HepG2 (cell line): ENCODE data around the gene HYAL2. TPM values are rescaled to one million over a fixed set of nuclear protein-coding genes. Genes with fewer than 3 reads are reported as not detected.

Experiments used
- ATAC-seq: fragments of 200-7000 bp; cut with Tn5 transposase; 3 replicates; pipeline ENCODE4 v1.9.1; 2020; ENCODE audit warnings: mild to moderate bottlenecking, moderate library complexity
- BruUV-seq: library from RNA; stranded (reverse); fragments of 400-500 nt; replicated peaks from 2 replicates; lab custom pipeline; 2021; lab: Mats Ljungman, UMichigan
- CTCF ChIA-PET: fragments of 300-600 bp; formaldehyde crosslinking; extraction: SDS; loops from one replicate; lab custom pipeline; 2021; ENCODE audit warnings: low total read pairs, inconsistent platforms, low intra/inter-chr PET ratio; lab: Yijun Ruan, JAX
- POLR2A ChIA-PET: fragments of 350-600 bp; sonication (Branson Sonifier 250); formaldehyde crosslinking; loops from one replicate; lab custom pipeline; 2020; ENCODE audit warnings: antibody characterized with exemption, inconsistent platforms; lab: Yijun Ruan, JAX
- DNase-seq: peaks from one replicate; pipeline ENCODE4 v3.0.0-alpha.2; 2015; ENCODE audit warnings: low spot score
- FAIRE-seq: peaks from 3 replicates; lab custom pipeline; 2011; peaks lifted over from hg19 to GRCh38; lab: Jason Lieb, UNC
- H2AFZ ChIP-seq: one replicate; pipeline ENCODE4 v1.6.1; 2011; ENCODE audit warnings: low read length, inconsistent platforms
- H3K27ac ChIP-seq: fragments of 300-600 bp; 3 replicates; pipeline ENCODE4 v1.8.0; 2011; ENCODE audit warnings: mixed run types, mild to moderate bottlenecking, mixed read lengths, low read length, inconsistent platforms; ENCODE audit not compliant: insufficient read depth; ENCODE audit errors: extremely low read length
- H3K27me3 ChIP-seq, 2 experiments: fragments of 200-600 bp in 1 of 2; 2 replicates in 1 of 2; 3 replicates in 1 of 2; pipeline versions ENCODE4 v1.6.0 to v1.8.0; 2011; ENCODE audit warnings: low read length in 2 of 2, mild to moderate bottlenecking in 2 of 2, moderate library complexity in 2 of 2, inconsistent platforms in 1 of 2; ENCODE audit not compliant: insufficient read depth in 2 of 2, control insufficient read depth in 1 of 2
- H3K36me3 ChIP-seq, 2 experiments: fragments of 200-600 bp in 1 of 2; replicated peaks in 1 of 2; 2 replicates in 1 of 2; 3 replicates in 1 of 2; pipeline versions ENCODE4 v1.5.1 to v1.8.0; 2011; ENCODE audit warnings: low read length in 2 of 2, inconsistent platforms in 1 of 2; ENCODE audit not compliant: insufficient read depth in 2 of 2, control insufficient read depth in 1 of 2
- H3K4me1 ChIP-seq: 2 replicates; pipeline ENCODE4 v1.5.1; 2012; ENCODE audit warnings: low read length, inconsistent platforms; ENCODE audit not compliant: insufficient read depth
- H3K4me2 ChIP-seq: 2 replicates; pipeline ENCODE4 v1.6.0; 2011; ENCODE audit warnings: low read depth, low read length, inconsistent platforms
- H3K4me3 ChIP-seq, 3 experiments: fragments of 200-600 bp in 1 of 3; sonication (generic), shearing (Covaris generic) in 1 of 3; replicated peaks in 1 of 3; 2 replicates each; pipeline ENCODE4 v1.5.1; 2011 to 2016; ENCODE audit warnings: low read length in 3 of 3, inconsistent platforms in 2 of 3, low read depth in 2 of 3, mild to moderate bottlenecking in 2 of 3, control low read depth in 1 of 3, mixed read lengths in 1 of 3; ENCODE audit not compliant: insufficient read depth in 1 of 3
- H3K79me2 ChIP-seq: one replicate; pipeline ENCODE4 v1.6.1; 2011; ENCODE audit warnings: low read length, inconsistent platforms; ENCODE audit not compliant: insufficient read depth
- H3K9ac ChIP-seq: 2 replicates; pipeline ENCODE4 v1.6.0; 2011; ENCODE audit warnings: mild to moderate bottlenecking, low read depth, low read length, inconsistent platforms; ENCODE audit not compliant: insufficient read depth
- H3K9me3 ChIP-seq: 2 replicates; pipeline ENCODE4 v1.5.1; 2012; ENCODE audit warnings: mild to moderate bottlenecking, low read length
- H4K20me1 ChIP-seq: 2 replicates; pipeline ENCODE4 v1.6.0; 2011; ENCODE audit warnings: inconsistent platforms, mild to moderate bottlenecking, low read length, moderate library complexity; ENCODE audit not compliant: insufficient read depth
- HNF4G ChIP-seq, 2 experiments: sonication (generic) in 1 of 2; formaldehyde crosslinking in 1 of 2; IDR thresholded peaks; 2 replicates each; pipeline versions ENCODE4 v1.4.0 to v1.6.1; 2011 to 2020; ENCODE audit warnings: borderline replicate concordance in 2 of 2, low read depth in 2 of 2, mild to moderate bottlenecking in 2 of 2, low read length in 1 of 2, missing genetic modification reagents in 1 of 2, moderate library complexity in 1 of 2
- NFATC3 ChIP-seq: sonication (generic); formaldehyde crosslinking; IDR thresholded peaks from 2 replicates; pipeline ENCODE4 v1.5.1; 2020; ENCODE audit warnings: mild to moderate bottlenecking, missing genetic modification reagents
- RARA ChIP-seq: IDR thresholded peaks from 2 replicates; pipeline ENCODE4 v1.6.1; 2016; ENCODE audit warnings: missing genetic modification reagents, missing compliant biosample characterization
- SAFB2 ChIP-seq: sonication (generic); formaldehyde crosslinking; IDR thresholded peaks from 2 replicates; pipeline ENCODE4 v1.5.1; 2020; ENCODE audit warnings: missing genetic modification reagents, low read depth, mild to moderate bottlenecking, borderline replicate concordance
- SALL1 ChIP-seq: sonication (generic); formaldehyde crosslinking; IDR thresholded peaks from 2 replicates; pipeline ENCODE4 v1.8.0; 2022; ENCODE audit warnings: mild to moderate bottlenecking, missing genetic modification reagents
- ZNF333 ChIP-seq: sonication (generic); formaldehyde crosslinking; IDR thresholded peaks from 2 replicates; pipeline ENCODE4 v1.4.0; 2020; ENCODE audit warnings: mild to moderate bottlenecking, missing genetic modification reagents, borderline replicate concordance
- ZNF34 ChIP-seq: sonication (generic); formaldehyde crosslinking; IDR thresholded peaks from 2 replicates; pipeline ENCODE4 v1.4.0; 2020; ENCODE audit warnings: mild to moderate bottlenecking, missing genetic modification reagents, borderline replicate concordance
- ZNF496 ChIP-seq: sonication (generic); formaldehyde crosslinking; IDR thresholded peaks from 2 replicates; pipeline ENCODE4 v1.8.1; 2023; ENCODE audit warnings: mild to moderate bottlenecking, moderate library complexity, missing genetic modification reagents; ENCODE audit not compliant: insufficient replicate concordance
- ZNF784 ChIP-seq: sonication (generic); formaldehyde crosslinking; IDR thresholded peaks from 2 replicates; pipeline ENCODE4 v1.5.1; 2020; ENCODE audit warnings: missing genetic modification reagents, mild to moderate bottlenecking, borderline replicate concordance
- WGBS: methylation state at CpG from one replicate; pipeline ENCODE4 v1.1.6; 2017; ENCODE audit warnings: low lambda C conversion rate; 5-methylcytosine and 5-hydroxymethylcytosine counted together
- in situ Hi-C: cut with HindIII; loops from 2 replicates; pipeline ENCODE4 v1.10.0; 2017; ENCODE audit warnings: low pct_unique_long_range_greater_than_20kb; ENCODE audit not compliant: extremely low pct_ligation_motif_present
- intact Hi-C: fragments of 100-400 bp; cut with micrococcal nuclease; formaldehyde crosslinking; loops from one replicate; pipeline ENCODE4 v1.10.0; 2022; ENCODE audit not compliant: unreplicated experiment
- polyA plus RNA-seq, 8 experiments: library from polyadenylated mRNA; depleted of rRNA in 3 of 8; stranded (reverse) in 7 of 8; unstranded in 1 of 8; fragments of >200 nt; fragmentation: Illumina TruSeq in 4 of 8; extraction: Trizol in 4 of 8; gene quantifications; 2 replicates each; pipeline versions ENCODE4 v1.2.1 to v1.2.3, GENCODE V29; 2011 to 2016; ENCODE audit warnings: low read depth in 4 of 8, missing spikeins in 1 of 8, mixed read lengths in 1 of 8; ENCODE audit not compliant: insufficient read depth in 1 of 8
- total RNA-seq, 5 experiments: library from RNA; depleted of rRNA; stranded (reverse); fragments of >200 nt; fragmentation: Illumina TruSeq; extraction: Trizol; gene quantifications; 2 replicates each; pipeline ENCODE4 v1.2.3, GENCODE V29; 2016; ENCODE audit warnings: low read depth in 1 of 5

The HYAL2 gene
- total and polyA plus RNA-seq, 2 of the 13 experiments (the other 11 are each of a cell fraction or from before 2014, with no cell fraction given) = 76.2 to 102 TPM

GRCh38 chr3:50357481-50357880 is 34.9 kb upstream of the HYAL2 start:
- TF ChIP-seq SAFB2 (CRISPR knock-in tag) = no peak
- no peak for TF ChIP-seq ZNF34 (CRISPR knock-in tag)
- no peak for TF ChIP-seq HNF4G (IDR thresholded peaks at IDR 0.05; ENCODE audit: borderline replicate concordance, low read depth, low read length)
- TF ChIP-seq HNF4G (CRISPR knock-in tag; IDR thresholded peaks at IDR 0.05; ENCODE audit: borderline replicate concordance, low read depth) = no peak
- no peak for TF ChIP-seq SALL1 (CRISPR knock-in tag)
- no peak for TF ChIP-seq NFATC3
- TF ChIP-seq ZNF333 (CRISPR knock-in tag) = no peak
- TF ChIP-seq ZNF496 (CRISPR knock-in tag) = no peak
- no peak for TF ChIP-seq RARA (CRISPR knock-in tag)
- no peak for TF ChIP-seq ZNF784
- H3K36me3 ChIP-seq = peaks cover 10 to 31% of the 10 kb centered on the region in 2 experiments; a peak in 4 of 5 replicates
- ChIA-PET POLR2A (interaction anchor here (1.5 kb wide), 1 partner anchor 58 kb away, joined by 4 read pairs; the partner anchor contains the start of genes HYAL3 and NAA80), CTCF (no interaction called here)
- WGBS = 50% methylated on average over 1 of the region's 1 CpG
- H4K20me1 ChIP-seq = peaks cover 25% of the 10 kb centered on the region
- DNase-seq (no peak), ATAC-seq (no peak), FAIRE-seq (no peak)
- H3K27me3 ChIP-seq = peaks cover 0 to 4% of the 10 kb centered on the region in 2 experiments; a peak in 2 of 5 replicates
- peaks cover 39% of the 10 kb centered on the region for H3K79me2 ChIP-seq
- H3K4me1 ChIP-seq = peaks cover 37% of the 10 kb centered on the region
- in situ Hi-C loops = no loop called here
- no TSS peak for BruUV-seq
- peak overlapping the region; percentile 76 to 91 (median 88) for H3K4me3 ChIP-seq
- peak overlapping the region; percentile 91 for H3K9ac ChIP-seq
- intact Hi-C loops = no loop called here
- peak overlapping the region; percentile 94 for H3K4me2 ChIP-seq
- H3K9me3 ChIP-seq = no peaks in the 10 kb centered on the region
- H2AFZ ChIP-seq = no peak overlapping the region
- H3K27ac ChIP-seq = no peak overlapping the region
